Fibroblast of skin of back (primary cell): ENCODE data around the gene TMEM156. TPM values are rescaled to one million over a fixed set of nuclear protein-coding genes. Genes with fewer than 3 reads are reported as not detected.
A peak's percentile ranks its signal among the peaks of the same experiment; 100 is the strongest.

Source experiments
- DNase-seq: peaks from one replicate; pipeline ENCODE4 v3.0.0-alpha.2; 2013
- polyA plus RNA-seq, 2 experiments: library from polyadenylated mRNA; unstranded; fragments of 120-200 nt; gene quantifications; one replicate each; pipeline ENCODE4 v1.2.1, GENCODE V29; 2013; ENCODE audit not compliant: insufficient read length in 2 of 2

Gene TMEM156, protein sequence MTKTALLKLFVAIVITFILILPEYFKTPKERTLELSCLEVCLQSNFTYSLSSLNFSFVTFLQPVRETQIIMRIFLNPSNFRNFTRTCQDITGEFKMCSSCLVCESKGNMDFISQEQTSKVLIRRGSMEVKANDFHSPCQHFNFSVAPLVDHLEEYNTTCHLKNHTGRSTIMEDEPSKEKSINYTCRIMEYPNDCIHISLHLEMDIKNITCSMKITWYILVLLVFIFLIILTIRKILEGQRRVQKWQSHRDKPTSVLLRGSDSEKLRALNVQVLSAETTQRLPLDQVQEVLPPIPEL
- 0.42 TPM for polyA plus RNA-seq (2013, experiment 1 of 2; ENCODE audit: insufficient read length)
- not detected for polyA plus RNA-seq (2013, experiment 2 of 2; ENCODE audit: insufficient read length)

DNA sequence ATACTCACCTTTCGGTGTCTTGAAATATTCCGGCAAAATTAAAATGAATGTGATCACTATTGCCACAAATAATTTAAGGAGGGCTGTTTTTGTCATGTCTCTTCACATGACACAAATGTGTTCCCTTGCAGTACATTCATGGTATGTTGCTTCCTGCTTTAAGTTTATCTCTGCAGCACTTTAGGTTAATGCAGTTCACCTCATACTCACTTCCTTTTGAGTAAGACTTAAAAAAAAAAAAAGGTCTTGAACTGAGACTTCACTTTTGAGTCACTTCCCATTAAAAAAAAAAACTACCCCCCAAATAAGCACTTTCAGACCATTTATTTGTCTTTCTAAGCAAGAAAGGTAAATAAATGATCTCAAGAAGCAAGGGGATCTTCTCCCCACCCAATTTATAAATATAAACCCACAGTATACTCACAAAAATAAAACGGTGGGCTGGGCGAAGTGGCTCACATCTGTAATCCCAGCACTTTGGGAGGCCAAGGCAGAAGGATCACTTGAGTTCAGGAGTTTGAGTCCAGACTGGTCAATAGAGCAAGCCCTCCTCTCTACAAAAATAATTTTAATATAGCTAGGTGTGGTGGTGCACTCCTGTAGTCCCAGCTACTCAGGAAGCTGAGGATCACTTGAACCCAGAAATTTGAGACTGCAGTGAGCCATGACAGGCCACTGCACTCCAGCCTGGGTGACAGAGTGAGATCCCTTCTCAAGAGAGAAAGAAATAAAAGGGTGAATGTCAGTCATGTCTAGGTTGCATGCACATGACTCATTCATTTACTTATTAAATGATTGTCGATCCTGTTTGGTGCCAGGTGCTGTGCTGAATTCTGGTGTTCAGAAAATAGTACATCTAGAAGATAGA, at the start of gene TMEM156:
Gene TMEM156 (minus strand): TSS at position 192 of the 868 bp plus-strand sequence. CDS start 96 bp downstream, at position 96.
- DNase-seq: peak; percentile 68

DNA sequence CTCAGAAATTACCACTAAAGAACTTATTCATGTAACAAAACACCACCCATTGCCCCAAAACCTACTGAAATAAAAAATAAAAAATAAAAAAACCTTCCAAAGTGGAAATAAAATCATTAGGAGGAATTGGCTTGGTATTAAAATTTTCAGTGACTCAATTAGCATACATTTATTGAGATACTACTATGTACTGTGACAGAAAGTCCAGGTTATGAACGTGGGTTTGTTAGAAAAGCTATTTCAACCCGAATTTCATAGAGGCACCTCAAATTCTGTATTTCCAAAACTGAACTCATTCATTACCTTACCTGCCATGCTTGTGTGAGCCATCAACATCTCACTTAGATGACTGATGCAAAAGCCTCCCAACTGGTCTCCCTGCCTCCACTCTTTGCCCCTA, 46.6 kb upstream of the TMEM156 start:
- no peak for DNase-seq

DNA sequence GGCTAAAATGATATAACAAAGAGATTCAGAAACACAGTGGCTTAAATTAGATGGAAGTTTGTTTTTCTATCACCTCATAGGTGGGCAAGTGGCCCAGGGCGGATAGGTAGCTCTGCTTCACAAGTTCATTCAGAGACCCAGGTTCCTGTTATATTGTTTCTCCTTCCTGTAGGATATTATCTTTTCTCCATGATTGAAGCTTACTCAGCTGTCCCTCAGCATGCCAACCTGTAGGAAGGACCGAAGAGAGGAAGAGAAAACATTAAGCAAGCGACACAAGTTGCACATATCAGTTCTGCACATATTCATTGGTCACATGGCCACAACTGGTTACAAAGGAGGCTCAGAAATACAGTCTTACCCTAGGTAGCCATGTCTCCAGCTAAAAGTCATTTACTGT, 36.7 kb upstream of the TMEM156 start:
- DNase-seq: no peak

DNA sequence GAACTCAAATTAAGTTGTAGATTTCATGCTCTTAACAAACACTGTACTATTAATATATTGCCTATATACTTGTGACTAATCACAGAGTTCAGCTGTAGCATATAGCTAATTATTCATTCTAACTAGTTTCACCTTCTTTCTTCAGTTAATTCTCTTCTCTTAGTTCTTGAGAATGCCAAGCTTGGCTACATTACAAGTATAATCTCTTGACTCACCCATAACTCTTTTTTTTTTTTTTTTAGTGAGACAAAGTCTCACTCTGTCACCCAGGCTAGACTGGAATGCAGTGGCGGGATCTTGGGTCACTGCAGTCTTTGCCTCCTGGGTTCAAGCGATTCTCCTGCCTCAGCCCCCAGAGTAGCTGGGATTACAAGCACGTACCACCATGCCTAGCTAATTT, 35.2 kb upstream of the TMEM156 start:
- DNase-seq: peak; percentile 33

DNA sequence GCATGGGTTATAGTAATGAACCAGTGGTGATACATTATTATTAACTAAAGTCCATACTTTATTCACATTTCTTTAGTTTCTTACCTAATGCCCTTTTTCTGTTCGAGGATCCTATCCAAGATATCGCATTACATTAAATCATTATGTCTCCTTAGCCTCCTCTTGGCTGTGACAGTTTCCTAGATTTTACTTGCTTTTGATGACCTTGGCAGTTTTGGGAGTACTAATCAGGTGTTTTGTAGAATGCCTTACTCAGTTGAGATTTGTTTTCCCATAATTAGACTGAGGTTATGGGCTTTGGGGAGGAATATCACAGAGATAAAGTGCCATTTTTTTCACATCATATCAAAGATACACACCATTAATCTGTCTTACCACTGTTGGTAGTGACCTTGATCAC, 34.8 kb upstream of the TMEM156 start:
- DNase-seq: no peak

DNA sequence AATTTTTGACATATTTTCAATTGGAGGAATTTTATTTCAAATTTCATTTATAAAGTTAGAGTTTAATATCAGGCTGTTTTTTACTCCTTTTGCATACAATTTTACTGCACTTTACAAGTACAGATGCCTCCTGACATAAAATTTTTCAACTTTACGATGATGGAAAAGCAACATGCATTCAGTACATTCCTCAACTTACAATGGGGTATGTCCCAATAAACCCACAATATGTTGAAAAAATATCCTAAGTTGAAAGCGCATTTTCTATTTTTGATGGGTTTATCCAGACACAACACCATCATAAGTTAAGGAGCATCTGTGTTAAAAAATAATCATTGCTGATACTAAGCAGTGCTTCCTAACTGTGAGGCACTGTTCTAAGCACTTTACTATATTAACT, 34.2 kb upstream of the TMEM156 start:
- no peak for DNase-seq

DNA sequence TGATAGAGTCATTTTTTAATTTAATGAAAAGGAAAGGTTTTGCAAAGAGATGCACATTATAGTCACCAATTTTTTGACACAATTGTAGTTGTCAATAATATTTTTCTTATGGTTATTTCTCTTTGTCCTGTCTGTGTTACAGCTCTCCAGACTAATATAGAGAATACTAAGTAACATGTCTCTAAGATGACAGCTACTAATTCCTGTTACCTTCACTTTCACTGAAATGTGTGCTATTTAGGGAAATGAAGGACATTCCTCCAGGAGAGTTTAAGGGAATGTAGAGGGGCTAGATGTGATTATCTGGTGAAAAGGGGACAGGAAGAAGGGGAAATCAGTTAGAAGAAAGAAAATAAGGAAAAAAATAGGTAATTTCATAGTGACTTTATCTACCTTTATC, 31.2 kb upstream of the TMEM156 start:
- no peak for DNase-seq

DNA sequence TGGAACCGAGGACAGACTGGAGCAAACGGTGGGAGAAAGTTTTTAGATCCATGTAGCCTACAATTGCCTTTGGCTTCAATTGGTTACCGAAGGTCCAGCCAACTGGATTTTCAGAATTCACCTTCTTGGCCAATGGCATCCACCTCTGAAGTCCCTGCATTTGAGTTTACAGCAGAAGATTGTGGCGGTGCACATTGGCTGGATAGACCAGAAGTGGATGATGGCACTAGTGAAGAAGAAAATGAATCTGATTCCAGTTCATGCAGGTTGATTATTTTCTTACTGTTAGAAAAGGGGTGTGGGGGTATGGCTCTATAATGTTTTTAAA, 30.5 kb upstream of the TMEM156 start:
- DNase-seq: no peak

DNA sequence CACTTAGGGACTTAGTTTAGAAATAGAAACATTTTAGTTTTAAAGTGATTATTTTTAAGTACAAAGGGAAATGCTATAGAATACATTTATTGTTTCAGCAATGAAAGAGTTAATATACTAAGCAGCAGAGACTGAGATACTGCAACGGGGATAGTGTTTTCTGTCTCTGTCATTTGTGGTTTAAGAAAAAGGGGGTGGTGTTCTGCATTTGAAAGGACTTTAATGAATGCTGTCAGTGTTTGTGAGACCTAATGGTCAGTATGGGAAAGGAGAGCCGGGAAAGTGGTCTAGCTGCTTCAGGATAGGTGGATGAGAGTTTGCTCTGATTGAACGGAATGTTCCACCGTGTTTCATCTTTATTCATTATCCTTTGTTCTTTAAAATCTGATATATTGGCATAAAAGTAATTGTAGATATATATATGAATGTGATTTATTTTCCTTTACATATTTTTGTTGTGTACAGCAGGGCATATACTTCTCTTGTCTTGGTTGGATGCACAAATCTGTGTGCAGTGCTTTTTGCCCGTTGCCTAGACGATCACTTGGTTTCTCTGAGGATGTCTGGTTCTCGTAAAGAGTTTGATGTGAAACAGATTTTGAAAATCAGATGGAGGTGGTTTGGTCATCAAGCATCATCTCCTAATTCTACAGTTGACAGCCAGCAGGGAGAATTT, 30.0 kb upstream of the TMEM156 start, which contains the start of gene KLHL5:
Gene KLHL5 (plus strand): TSS at position 139 of the 676 bp plus-strand sequence. CDS start 421 bp downstream, at position 560.
- no peak for DNase-seq

DNA sequence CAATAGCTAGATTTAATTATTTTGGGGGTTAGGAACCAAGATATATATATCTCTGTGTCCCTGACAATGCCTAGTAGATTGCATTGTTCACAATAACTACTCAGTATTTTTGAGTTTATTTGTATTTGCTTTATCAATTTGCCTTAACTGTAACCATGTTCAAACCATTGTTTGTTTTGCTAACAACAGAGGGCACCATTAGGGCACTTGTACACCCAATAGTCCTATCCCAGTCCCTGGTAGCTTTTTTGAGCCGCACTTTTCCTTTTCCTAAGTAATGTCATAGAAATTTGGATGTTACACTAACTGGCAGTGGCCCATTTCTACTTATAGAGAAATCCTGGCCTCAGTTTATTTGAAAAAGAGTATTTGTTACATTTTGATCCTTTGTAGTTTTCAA, 29.2 kb upstream of the TMEM156 start:
- DNase-seq: no peak

DNA sequence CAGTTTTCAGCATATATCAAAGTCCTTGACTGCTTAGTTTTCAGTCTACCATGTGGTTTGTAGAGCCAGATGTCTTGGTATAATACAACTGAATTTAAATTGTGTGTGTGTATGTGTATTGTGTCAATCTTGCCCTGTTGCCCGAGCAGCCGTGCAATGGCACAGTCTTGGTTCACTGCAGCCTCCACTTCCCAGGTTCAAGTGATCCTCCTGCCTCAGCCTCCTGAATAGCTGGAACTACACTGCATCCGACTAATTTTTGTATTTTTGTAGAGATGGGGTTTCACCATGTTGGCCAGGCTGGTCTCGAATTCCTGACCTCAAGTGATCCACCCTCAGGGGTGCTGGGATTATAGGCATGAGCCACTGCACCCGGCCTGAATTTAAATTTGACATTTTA, 23.8 kb upstream of the TMEM156 start:
- DNase-seq: no peak

DNA sequence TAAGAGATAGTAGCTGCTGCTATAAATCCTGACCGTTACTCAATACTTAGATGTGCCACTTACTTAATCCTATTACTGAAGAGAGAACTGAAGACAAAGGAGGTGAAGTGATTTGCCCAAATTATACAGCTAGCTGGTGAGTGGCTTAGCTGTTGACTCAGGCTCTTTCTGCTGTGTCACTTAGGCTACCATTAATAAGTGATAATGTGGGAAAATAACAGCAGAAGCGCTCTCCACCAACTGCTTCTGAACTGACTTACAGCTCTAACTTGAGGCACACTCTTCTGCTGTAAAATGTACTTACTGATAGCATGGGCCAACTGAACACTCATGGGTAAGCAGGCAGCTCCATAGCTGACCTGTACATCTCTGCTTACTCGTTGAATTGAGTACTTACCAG, 22.3 kb upstream of the TMEM156 start:
- no peak for DNase-seq

DNA sequence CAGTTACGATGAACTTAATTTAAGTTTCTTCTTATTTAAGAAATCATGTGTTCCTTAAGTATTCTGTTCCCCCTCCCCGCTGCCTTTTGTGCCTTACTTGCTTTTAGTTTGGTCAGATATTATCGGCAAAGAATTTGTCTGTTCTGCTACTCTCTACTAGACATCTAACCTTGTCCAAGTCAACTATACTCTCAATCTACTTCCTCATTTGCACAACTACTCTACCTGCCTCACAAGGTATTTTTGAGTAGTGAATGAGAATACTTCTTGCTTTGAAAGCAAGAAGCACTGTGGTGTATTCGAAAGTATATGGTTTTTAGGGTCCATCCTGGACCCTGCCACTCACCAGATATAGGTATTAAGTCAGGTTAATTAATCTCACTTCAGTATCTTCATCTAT, 21.8 kb upstream of the TMEM156 start:
- no peak for DNase-seq

DNA sequence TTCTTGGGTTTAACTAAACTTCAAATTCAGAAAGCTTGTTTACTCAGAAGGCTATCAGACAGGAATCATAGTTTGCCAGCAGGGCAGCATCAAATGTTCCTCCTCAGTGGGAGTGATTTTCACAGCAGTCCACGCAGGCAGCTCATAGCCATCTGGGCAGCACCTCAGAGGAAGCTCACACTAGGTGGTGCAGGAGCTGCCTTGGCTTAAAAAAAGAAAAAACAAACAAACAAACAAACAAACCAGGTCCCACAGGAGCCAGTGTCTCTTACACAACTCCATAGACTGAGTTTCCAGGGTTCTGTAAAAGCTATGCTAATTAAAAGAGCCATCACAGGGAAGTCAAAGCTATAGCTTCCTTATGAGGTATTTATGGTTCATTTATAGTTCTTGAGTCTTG, 19.3 kb upstream of the TMEM156 start:
- no peak for DNase-seq

DNA sequence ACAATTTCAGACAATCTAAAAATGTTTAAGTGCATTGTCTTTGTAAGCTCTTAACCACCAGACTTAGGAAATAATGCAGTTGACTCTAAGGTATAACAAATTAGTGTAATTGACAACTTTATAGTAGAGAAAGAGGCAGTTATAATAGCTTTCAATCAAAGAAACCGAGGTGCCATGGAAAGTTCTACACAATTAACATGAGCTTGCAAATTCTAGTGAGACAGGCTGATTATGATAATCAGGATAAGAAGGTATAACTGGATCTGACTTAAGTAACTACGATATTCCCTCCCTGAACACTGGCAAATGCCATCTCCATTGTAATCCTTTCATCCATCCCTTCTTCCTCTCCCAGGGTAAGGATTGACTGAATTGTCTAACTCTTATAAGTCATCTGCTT, 18.4 kb upstream of the TMEM156 start:
- no peak for DNase-seq

DNA sequence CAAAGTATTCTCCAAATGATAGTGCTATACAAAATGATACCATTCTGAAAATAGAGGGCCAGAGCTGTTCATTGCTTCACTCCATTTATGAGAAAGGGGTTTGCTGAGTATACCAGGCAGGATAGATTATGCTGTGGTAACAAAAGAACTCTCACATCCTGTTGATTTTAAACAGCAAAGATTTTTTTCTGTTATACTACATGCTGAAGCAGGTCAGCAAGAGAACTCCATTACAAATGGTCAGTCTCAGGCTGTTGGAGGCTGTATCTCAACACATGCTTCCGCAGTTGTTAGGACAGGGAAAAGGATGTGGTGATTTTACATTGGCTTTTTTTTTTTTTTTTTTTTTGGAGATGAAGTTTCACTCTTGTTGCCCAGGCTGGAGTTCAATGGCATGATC, 16.1 kb upstream of the TMEM156 start:
- peak; percentile 7 for DNase-seq

DNA sequence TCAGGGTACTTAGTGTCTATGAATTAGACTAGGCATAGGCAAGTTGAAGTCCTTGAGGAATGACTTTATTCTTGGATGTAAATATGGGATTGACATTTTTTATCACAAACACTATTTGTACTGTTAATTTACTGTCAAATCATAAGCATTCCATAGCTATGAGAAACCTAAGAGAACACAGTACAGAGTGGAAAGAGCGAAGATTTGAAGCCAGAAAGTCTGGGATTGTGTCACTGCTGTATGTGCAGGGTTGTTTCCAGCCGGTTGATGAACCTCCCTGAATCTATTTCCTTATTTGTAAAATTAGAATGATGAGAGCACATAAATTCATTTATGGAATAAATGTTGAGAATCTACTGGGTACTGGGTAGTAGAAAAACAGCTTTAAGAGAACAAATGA, 15.5 kb upstream of the TMEM156 start:
- DNase-seq: peak; percentile 64

DNA sequence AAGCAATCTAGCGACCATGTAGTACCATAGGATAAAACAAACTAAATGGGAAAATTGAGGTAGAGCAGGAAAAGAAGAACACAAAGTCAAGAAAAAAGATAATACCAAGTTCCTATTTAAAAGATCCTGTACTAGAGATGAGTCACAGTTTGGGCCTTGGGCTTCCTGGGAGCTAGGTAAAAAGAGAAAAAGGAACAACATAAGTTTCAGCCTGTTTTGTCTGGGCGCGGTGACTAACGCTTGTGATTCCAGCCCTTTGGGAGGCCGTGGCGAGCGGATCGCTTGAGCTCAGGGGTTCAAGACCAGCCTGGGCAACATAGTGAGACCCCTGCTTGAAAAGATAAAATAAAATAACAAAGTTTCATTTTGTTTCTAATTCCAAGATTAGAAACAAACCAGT, 14.0 kb upstream of the TMEM156 start:
- DNase-seq: peak; percentile 46

DNA sequence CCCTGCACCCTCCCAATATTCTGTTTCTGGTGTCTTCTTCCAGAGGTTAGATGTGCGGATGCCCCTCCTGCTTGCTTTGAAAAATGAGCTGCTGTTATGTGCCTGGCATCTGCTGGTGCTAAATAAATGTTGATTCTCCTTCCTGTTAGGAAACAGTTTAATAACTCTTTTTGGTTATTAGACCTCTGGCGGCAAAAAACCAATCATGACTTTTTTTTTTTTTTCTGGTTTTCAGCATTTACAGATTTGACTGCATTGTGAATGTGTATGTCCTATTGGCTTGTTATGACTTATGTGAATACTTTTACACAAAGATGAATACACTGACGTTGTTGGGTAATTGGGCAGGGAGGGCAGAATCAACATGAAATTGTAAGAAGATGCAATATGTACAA, 13.6 kb upstream of the TMEM156 start:
- DNase-seq: no peak

DNA sequence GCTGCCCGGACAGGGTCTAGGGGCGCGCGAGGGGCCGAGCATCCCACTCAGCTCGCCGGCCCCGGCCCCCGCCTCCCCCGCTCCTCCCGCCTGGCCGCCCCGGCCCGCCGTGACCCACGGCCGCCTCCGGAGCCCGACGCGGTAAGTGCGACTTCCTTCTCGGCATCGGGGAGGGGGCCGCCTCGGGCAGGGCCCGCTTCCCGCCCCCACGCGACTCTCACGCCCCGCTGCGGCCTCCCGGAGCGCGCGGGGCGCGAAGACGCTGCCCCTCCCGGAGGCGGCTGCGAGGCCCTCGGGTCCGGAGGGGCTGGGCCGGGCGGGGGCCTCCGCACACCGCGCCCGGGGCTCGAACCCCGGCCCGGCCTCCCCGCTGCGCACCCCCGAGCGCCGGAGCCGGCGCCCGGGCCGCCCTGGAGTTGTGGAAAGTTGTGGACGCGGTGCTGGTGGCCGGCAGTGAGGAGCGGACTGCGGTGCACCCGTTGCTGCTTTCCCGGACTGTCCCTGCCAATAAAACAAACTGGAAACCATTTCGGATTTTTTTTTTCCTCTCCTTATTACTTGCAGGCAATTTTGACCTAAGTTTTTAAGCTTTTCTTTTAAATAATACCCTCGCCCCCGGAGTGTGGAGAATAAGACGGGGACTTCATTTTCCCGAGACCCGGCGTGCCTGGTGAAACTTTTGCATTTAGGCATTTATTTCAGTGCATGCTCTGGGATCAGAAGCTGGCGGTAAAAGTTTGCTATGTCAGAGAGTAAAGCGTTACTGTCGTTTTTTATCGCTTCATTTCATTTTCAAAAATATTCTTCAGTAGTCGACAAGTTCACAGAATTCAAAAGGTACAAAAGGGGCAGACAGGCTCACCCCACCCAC, 13.0 kb upstream of the TMEM156 start:
- DNase-seq: peak; percentile 34

DNA sequence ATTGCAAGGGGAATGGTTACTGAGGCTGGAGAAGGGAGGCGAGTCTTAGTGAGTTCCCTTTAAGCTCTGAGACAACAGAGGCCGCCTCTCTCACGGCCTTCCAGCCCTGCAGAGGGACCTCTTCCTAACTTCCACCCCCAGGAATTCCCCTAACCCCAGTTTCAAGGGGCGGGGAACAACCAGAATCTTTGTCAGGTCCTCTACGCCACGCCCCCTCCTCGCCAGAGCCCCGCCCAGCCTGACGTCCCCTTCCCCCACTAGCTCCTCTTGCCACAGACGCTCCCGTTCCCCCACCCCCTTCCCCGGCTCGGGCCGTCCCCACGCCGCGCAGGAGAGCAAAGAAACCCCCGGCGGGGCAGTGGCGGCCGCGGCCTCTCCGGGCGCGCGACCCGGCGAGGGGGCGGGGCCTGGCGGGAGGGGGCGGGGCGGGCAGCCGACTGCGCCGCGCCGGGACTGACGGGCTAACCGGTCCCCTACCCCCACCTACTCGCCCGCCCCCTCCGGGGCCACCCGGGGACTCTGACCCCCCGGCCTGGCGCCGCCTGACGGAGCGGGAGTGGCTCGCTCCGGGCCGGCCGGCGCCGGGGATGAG, 12.3 kb upstream of the TMEM156 start:
- peak; percentile 90 for DNase-seq

DNA sequence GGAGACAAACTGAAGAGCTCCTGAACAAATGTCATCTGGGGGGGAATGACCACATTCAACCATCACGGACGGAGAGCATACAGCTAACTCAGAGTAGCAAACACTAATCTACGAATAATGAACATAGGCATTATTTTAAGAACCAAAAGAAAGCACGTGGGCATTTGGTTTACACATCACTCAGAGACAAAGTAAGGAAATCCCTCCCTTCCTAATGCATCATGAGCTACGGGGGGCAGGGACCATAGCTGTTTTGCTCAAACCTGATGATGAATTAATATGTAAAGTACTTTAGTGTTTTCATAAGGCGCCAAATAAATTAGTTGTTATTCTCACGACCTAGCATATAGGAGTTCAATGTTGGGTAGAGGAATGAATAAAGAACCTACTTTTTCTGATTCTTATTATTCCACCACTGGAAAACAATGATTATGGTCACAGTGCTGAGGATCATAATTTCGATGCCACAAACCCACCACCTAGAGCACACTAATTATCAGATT, 11.7 kb upstream of the TMEM156 start:
- no peak for DNase-seq
